Gastrocnemius medialis (tissue), 4 donors: Measurements from ENCODE around the gene DYNLT2. TPM values are rescaled to one million over a fixed set of nuclear protein-coding genes. Genes with fewer than 3 reads are reported as not detected.
"Not testable (repeated sequence)": the region's sequence is repeated elsewhere in the genome, so short reads cannot be mapped to it uniquely, and the experiment has no call there.

Experiments used
- ATAC-seq, 2 donors: fragments of 150-250 bp; one replicate each; pipeline ENCODE4 v1.9.1; 2016
- DNase-seq, 2 donors: peaks; one replicate each; pipeline ENCODE4 v3.0.0-alpha.2; 2019
- H3K27ac ChIP-seq, 4 donors: fragments of 200-600 bp; sonication (generic); 1 replicate in 1 of 4; 2 replicates in 3 of 4; pipeline ENCODE4 v1.5.1; 2016 to 2018; ENCODE audit warnings: mild to moderate bottlenecking in 2 of 4, moderate library complexity in 1 of 4
- H3K27me3 ChIP-seq, 3 donors: fragments of 200-600 bp; sonication (generic) in 2 of 3; 1 replicate in 1 of 3; 2 replicates in 2 of 3; pipeline versions ENCODE4 v1.5.1 to v1.6.0; 2016 to 2019; ENCODE audit warnings: mild to moderate bottlenecking in 1 of 3, moderate library complexity in 1 of 3
- H3K36me3 ChIP-seq, 2 donors: fragments of 200-600 bp; sonication (generic) in 1 of 2; one replicate each; pipeline ENCODE4 v1.5.1; 2017 to 2018
- H3K4me1 ChIP-seq, 2 donors: fragments of 200-600 bp; sonication (generic) in 1 of 2; one replicate each; pipeline ENCODE4 v1.5.1; 2016 to 2017; ENCODE audit warnings: mild to moderate bottlenecking in 2 of 2
- H3K4me3 ChIP-seq, 4 donors: fragments of 200-600 bp; sonication (generic) in 3 of 4; 1 replicate in 1 of 4; 2 replicates in 3 of 4; pipeline ENCODE4 v1.5.1; 2016 to 2019; ENCODE audit warnings: mild to moderate bottlenecking in 2 of 4
- H3K9me3 ChIP-seq, 3 donors: fragments of 200-600 bp; sonication (generic) in 2 of 3; 1 replicate in 1 of 3; 2 replicates in 2 of 3; pipeline ENCODE4 v1.5.1; 2016 to 2019
- POLR2A ChIP-seq, 2 donors: fragments of 450-650 bp; IDR thresholded peaks; one replicate each; pipeline ENCODE4 v1.6.1; 2017; ENCODE audit warnings: antibody characterized with exemption in 2 of 2, mild to moderate bottlenecking in 2 of 2, moderate library complexity in 2 of 2
- in situ Hi-C, 4 donors: fragments of 200-750 bp; cut with MboI; loops; one replicate each; pipeline versions ENCODE4 v1.15.0 to v1.8.0; 2017; ENCODE audit warnings: low sequenced_read_pairs in 4 of 4
- intact Hi-C: fragments of 100-400 bp; cut with DNase I; formaldehyde crosslinking; loops from one replicate; pipeline ENCODE4 v1.15.1; 2023; ENCODE audit warnings: low total_unique reads
- total RNA-seq, 4 donors: library from RNA; depleted of rRNA; stranded (reverse); fragments of >200 nt; gene quantifications; one replicate each; pipeline versions ENCODE4 v1.1.0 to v1.2.3, GENCODE V29; 2016
- TF ChIP-seq, protein P1 (sequence below), 5 experiments: fragments of 450-650 bp in 3 of 5; fragments of 200-600 bp in 2 of 5; sonication (generic) in 2 of 5; IDR thresholded peaks in 4 of 5; conservative IDR thresholded peaks in 1 of 5; 1 replicate in 4 of 5; 2 replicates in 1 of 5; pipeline ENCODE4 v1.5.1; 2016 to 2019; ENCODE audit warnings: antibody characterized with exemption in 5 of 5, mild to moderate bottlenecking in 3 of 5, moderate library complexity in 3 of 5

The DYNLT2 gene
- total RNA-seq, 4 donors from 2014 or later = 0.23 to 1.1 (median 0.46) TPM

GRCh38 chr6:169775321-169775720 is 23.9 kb upstream of the DYNLT2 start:
- no peaks in the 10 kb centered on the region for H3K9me3 ChIP-seq
- H3K4me3 ChIP-seq = no peak overlapping the region
- TF ChIP-seq, protein P1, sequence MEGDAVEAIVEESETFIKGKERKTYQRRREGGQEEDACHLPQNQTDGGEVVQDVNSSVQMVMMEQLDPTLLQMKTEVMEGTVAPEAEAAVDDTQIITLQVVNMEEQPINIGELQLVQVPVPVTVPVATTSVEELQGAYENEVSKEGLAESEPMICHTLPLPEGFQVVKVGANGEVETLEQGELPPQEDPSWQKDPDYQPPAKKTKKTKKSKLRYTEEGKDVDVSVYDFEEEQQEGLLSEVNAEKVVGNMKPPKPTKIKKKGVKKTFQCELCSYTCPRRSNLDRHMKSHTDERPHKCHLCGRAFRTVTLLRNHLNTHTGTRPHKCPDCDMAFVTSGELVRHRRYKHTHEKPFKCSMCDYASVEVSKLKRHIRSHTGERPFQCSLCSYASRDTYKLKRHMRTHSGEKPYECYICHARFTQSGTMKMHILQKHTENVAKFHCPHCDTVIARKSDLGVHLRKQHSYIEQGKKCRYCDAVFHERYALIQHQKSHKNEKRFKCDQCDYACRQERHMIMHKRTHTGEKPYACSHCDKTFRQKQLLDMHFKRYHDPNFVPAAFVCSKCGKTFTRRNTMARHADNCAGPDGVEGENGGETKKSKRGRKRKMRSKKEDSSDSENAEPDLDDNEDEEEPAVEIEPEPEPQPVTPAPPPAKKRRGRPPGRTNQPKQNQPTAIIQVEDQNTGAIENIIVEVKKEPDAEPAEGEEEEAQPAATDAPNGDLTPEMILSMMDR (IDR thresholded peaks at IDR 0.05 in 4 of 5, conservative IDR thresholded peaks at IDR 0.05 in 1 of 5) = no peak
- no peak for TF ChIP-seq POLR2A (IDR thresholded peaks at IDR 0.05)
- intact Hi-C loops (no loop called here), in situ Hi-C loops (no loop called here)
- H3K27ac ChIP-seq = no peak overlapping the region
- ATAC-seq (no peak), DNase-seq (no peak)
- H3K4me1 ChIP-seq = no peaks in the 10 kb centered on the region
- H3K27me3 ChIP-seq = no peaks in the 10 kb centered on the region
- peaks cover 0 to 67% of the 10 kb centered on the region in 2 donors for H3K36me3 ChIP-seq

- Histone ChIP-seq H3K36me3 (peaks cover 0 to 67% of the 10 kb centered on the region in 2 donors), H3K9me3 (no peaks in the 10 kb centered on the region), H3K27ac (no peak overlapping the region), H3K4me3 (no peak overlapping the region), H3K4me1 (no peaks in the 10 kb centered on the region), H3K27me3 (no peaks in the 10 kb centered on the region)
- no peak for DNase-seq
- TF ChIP-seq POLR2A (IDR thresholded peaks at IDR 0.05) = no peak
- TF ChIP-seq, protein P1 (IDR thresholded peaks at IDR 0.05 in 4 of 5, conservative IDR thresholded peaks at IDR 0.05 in 1 of 5) = no peak
- no peak for ATAC-seq
- intact Hi-C loops = no loop called here
- in situ Hi-C loops = no loop called here
These were observed 23.0 kb upstream of the DYNLT2 start for GRCh38 chr6:169774347-169774746.

DNA sequence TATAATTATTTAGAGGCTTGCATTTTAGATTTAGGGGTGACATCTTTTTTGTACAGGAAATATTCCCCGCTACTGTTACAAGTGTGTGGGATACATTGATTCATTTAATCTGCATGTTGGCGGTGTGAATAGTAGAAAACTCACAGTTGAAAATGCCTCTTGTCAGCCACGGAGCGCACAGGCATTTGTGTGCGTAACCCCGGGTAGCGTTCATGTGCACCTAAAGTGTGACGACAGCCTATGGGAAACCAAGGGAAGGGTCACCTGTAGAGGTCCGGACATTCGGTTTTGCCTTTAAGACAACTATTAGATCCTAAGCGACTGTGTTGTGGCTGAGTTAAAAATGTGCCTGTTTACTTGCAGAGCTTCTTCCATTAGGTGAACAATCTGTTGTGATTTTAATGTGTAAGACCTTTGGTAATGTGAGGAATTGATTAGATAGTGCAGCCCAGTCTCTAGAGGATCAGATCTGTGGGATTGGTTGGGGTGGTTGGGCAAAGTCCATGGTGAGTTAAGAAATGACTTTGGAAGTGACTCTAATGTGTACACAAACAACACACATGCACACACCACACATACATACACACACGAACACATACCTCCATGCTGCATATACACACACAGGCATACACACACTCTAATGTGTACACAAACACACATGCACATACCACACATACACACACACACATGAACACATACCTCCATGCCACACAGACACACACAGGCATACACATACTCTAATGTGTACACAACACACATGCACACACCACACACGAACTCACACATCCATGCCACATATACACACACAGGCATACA is 15.8 kb upstream of the DYNLT2 start:
- no peak for ATAC-seq
- no peaks in the 10 kb centered on the region for H3K27me3 ChIP-seq
- H3K27ac ChIP-seq = no peak overlapping the region
- H3K36me3 ChIP-seq = peaks cover 0 to 67% of the 10 kb centered on the region in 2 donors
- in situ Hi-C loops (no loop called here), intact Hi-C loops (no loop called here)
- DNase-seq = no peak
- H3K4me1 ChIP-seq = peaks cover 0 to 6% of the 10 kb centered on the region in 2 donors
- no peak for TF ChIP-seq POLR2A (IDR thresholded peaks at IDR 0.05)
- TF ChIP-seq, protein P1 (IDR thresholded peaks at IDR 0.05 in 4 of 5, conservative IDR thresholded peaks at IDR 0.05 in 1 of 5) = no peak
- H3K9me3 ChIP-seq = no peaks in the 10 kb centered on the region
- H3K4me3 ChIP-seq = no peak overlapping the region

- in situ Hi-C loops (no loop called here), intact Hi-C loops (no loop called here)
- no peaks in the 10 kb centered on the region for H3K9me3 ChIP-seq
- H3K4me1 ChIP-seq = peaks cover 0 to 6% of the 10 kb centered on the region in 2 donors
- DNase-seq (no peak), ATAC-seq (no peak)
- no peak overlapping the region for H3K27ac ChIP-seq
- H3K36me3 ChIP-seq = peaks cover 0 to 69% of the 10 kb centered on the region in 2 donors
- H3K4me3 ChIP-seq = no peak overlapping the region
- TF ChIP-seq POLR2A (IDR thresholded peaks at IDR 0.05) = no peak
- TF ChIP-seq, protein P1 (IDR thresholded peaks at IDR 0.05 in 4 of 5, conservative IDR thresholded peaks at IDR 0.05 in 1 of 5) = no peak
- no peaks in the 10 kb centered on the region for H3K27me3 ChIP-seq
These were observed 14.9 kb upstream of the DYNLT2 start for GRCh38 chr6:169766232-169766631.

GRCh38 chr6:169765789-169766188 is 14.4 kb upstream of the DYNLT2 start:
- intact Hi-C loops, in situ Hi-C loops: not testable (repeated sequence)

More at GRCh38 chr6:169765789-169766188, 14.4 kb upstream of the DYNLT2 start:
- H3K4me1 ChIP-seq, H3K4me3 ChIP-seq, ATAC-seq, H3K27me3 ChIP-seq, H3K9me3 ChIP-seq, H3K27ac ChIP-seq, DNase-seq: not testable (repeated sequence)
- H3K36me3 ChIP-seq = peaks cover 0 to 73% of the 10 kb centered on the region in 2 donors
